SK-N-SH treated with all-trans-retinoic acid at 6 μM for 48 hours (cell line): Measurements from ENCODE around the gene PLD3.

Experiments used
- ATAC-seq: fragments of 200-7000 bp; cut with Tn5 transposase; 3 replicates; pipeline ENCODE4 v1.9.1; 2020; ENCODE audit warnings: mild to moderate bottlenecking, moderate library complexity
- ARNTL ChIP-seq: fragments of 450-650 bp; formaldehyde crosslinking; IDR thresholded peaks from 2 replicates; pipeline ENCODE4 v1.5.0; 2020; ENCODE audit warnings: low read depth, mild to moderate bottlenecking, moderate library complexity, borderline replicate concordance
- BACH2 ChIP-seq: fragments of 250-450 bp; sonication (Bioruptor Pico); IDR thresholded peaks from 2 replicates; pipeline ENCODE4 v1.9.0; 2021; ENCODE audit warnings: mild to moderate bottlenecking, borderline replicate concordance
- CSDC2 ChIP-seq: fragments of 250-450 bp; sonication (Bioruptor Pico); IDR thresholded peaks from 2 replicates; pipeline ENCODE4 v1.5.0; 2020; ENCODE audit warnings: mild to moderate bottlenecking, moderate library complexity
- ESRRG ChIP-seq: fragments of 250-450 bp; sonication (Bioruptor Pico); IDR thresholded peaks from 2 replicates; pipeline ENCODE4 v1.6.1; 2021; ENCODE audit warnings: mild to moderate bottlenecking
- GLIS3 ChIP-seq: fragments of 250-450 bp; sonication (Bioruptor Pico); IDR thresholded peaks from 2 replicates; pipeline ENCODE4 v1.5.0; 2020; ENCODE audit warnings: mild to moderate bottlenecking, moderate library complexity
- ISL1 ChIP-seq: fragments of 250-450 bp; sonication (Bioruptor Pico); IDR thresholded peaks from 2 replicates; pipeline ENCODE4 v2.1.2; 2022; ENCODE audit warnings: mild to moderate bottlenecking, moderate library complexity
- POU6F1 ChIP-seq: fragments of 250-450 bp; sonication (Bioruptor Pico); IDR thresholded peaks from 2 replicates; pipeline ENCODE4 v1.8.0; 2021; ENCODE audit warnings: low read depth, mild to moderate bottlenecking, moderate library complexity, borderline replicate concordance
- PPARA ChIP-seq: fragments of 250-450 bp; sonication (Bioruptor Pico); IDR thresholded peaks from 2 replicates; pipeline ENCODE4 v1.5.0; 2020; ENCODE audit warnings: mild to moderate bottlenecking, borderline replicate concordance
- SNAI2 ChIP-seq: fragments of 250-450 bp; sonication (Bioruptor Pico); IDR thresholded peaks from 2 replicates; pipeline ENCODE4 v1.5.0; 2020; ENCODE audit warnings: mild to moderate bottlenecking, moderate library complexity
- TCF4 ChIP-seq: fragments of 250-450 bp; sonication (Bioruptor Pico); IDR thresholded peaks from 2 replicates; pipeline ENCODE4 v1.8.0; 2021; ENCODE audit warnings: mild to moderate bottlenecking, moderate library complexity, borderline replicate concordance
- TSHZ2 ChIP-seq: fragments of 250-450 bp; sonication (Bioruptor Pico); IDR thresholded peaks from 2 replicates; pipeline ENCODE4 v1.5.0; 2020; ENCODE audit warnings: mild to moderate bottlenecking, moderate library complexity
- ZC3H10 ChIP-seq: fragments of 250-450 bp; sonication (Bioruptor Pico); IDR thresholded peaks from 2 replicates; pipeline ENCODE4 v1.5.1; 2021; ENCODE audit warnings: mild to moderate bottlenecking, moderate library complexity
- ZFP3 ChIP-seq: fragments of 250-450 bp; sonication (Bioruptor Pico); IDR thresholded peaks from 2 replicates; pipeline ENCODE4 v1.5.0; 2020; ENCODE audit warnings: mild to moderate bottlenecking, moderate library complexity
- ZFP30 ChIP-seq: fragments of 450-650 bp; formaldehyde crosslinking; IDR thresholded peaks from 2 replicates; pipeline ENCODE4 v1.5.0; 2022; ENCODE audit warnings: mild to moderate bottlenecking, moderate library complexity
- ZNF565 ChIP-seq: fragments of 450-650 bp; formaldehyde crosslinking; conservative IDR thresholded peaks from 2 replicates; pipeline ENCODE4 v1.5.0; 2020; ENCODE audit warnings: low read depth, mild to moderate bottlenecking, moderate library complexity
- ZNF70 ChIP-seq: fragments of 450-650 bp; formaldehyde crosslinking; IDR thresholded peaks from 2 replicates; pipeline ENCODE4 v1.5.0; 2020; ENCODE audit warnings: mild to moderate bottlenecking, moderate library complexity
- ZNF8 ChIP-seq: fragments of 450-650 bp; formaldehyde crosslinking; IDR thresholded peaks from 2 replicates; pipeline ENCODE4 v1.5.0; 2020; ENCODE audit warnings: mild to moderate bottlenecking, moderate library complexity

The PLD3 gene

GRCh38 chr19:40348125-40348913, at the start of gene PLD3, which contains the start of gene C19orf47:
TSS of gene PLD3 (plus strand) at chr19:40348695. CDS start at chr19:40366484, 17,789 bp downstream.
TSS of gene C19orf47 (minus strand) at chr19:40348397. CDS start at chr19:40341857, 6,540 bp downstream.
- ATAC-seq, result peak; percentile 99
- TF ChIP-seq TSHZ2 (CRISPR knock-in tag) (0 out of 2 replicates have a peak, but pooled peaks have one; percentile 12), BACH2 (CRISPR knock-in tag) (no peak), ZFP30 (CRISPR knock-in tag) (no peak), ZNF8 (CRISPR knock-in tag) (no peak), SNAI2 (CRISPR knock-in tag) (no peak), ZFP3 (peak; percentile 66; the same call in 1 of the 2 replicates), ZNF565 (CRISPR knock-in tag) (no peak), ZC3H10 (CRISPR knock-in tag) (no peak), CSDC2 (CRISPR knock-in tag) (no peak), ESRRG (CRISPR knock-in tag) (no peak), POU6F1 (no peak), ZNF70 (CRISPR knock-in tag) (no peak), GLIS3 (CRISPR knock-in tag) (no peak), ISL1 (no peak), ARNTL (CRISPR knock-in tag) (no peak), PPARA (no peak)

- ATAC-seq, result no peak
- TF ChIP-seq ZC3H10 (CRISPR knock-in tag), result no peak
- TF ChIP-seq ISL1, result no peak
Observed at GRCh38 chr19:40300668-40301067, 47.8 kb upstream of the PLD3 start.

- no peak for ATAC-seq
- TF ChIP-seq TCF4 (CRISPR knock-in tag) (no peak), ZFP3 (no peak), ISL1 (no peak), TSHZ2 (CRISPR knock-in tag) (no peak), ZNF565 (CRISPR knock-in tag) (no peak)
Observed at GRCh38 chr19:40302224-40303011, 46.1 kb upstream of the PLD3 start.

- ATAC-seq, result no peak
Observed at GRCh38 chr19:40303765-40304164, 44.7 kb upstream of the PLD3 start.

More at GRCh38 chr19:40303765-40304164, 44.7 kb upstream of the PLD3 start:
- TF ChIP-seq BACH2 (CRISPR knock-in tag) (no peak), GLIS3 (CRISPR knock-in tag) (no peak), ARNTL (CRISPR knock-in tag) (no peak), ZNF70 (CRISPR knock-in tag) (no peak), PPARA (no peak)
